Omental fat pad (tissue), 4 donors: ENCODE measurements around the gene SPARC. TPM values are rescaled to one million over a fixed set of nuclear protein-coding genes. Genes with fewer than 3 reads are reported as not detected.
"Not testable (repeated sequence)": the region's sequence is repeated elsewhere in the genome, so short reads cannot be mapped to it uniquely, and the experiment has no call there.

Experiments
- ATAC-seq: fragments of 150-250 bp; one replicate; pipeline ENCODE4 v1.9.1; 2016; ENCODE audit warnings: mild to moderate bottlenecking, moderate library complexity; ENCODE audit not compliant: low FRiP score
- DNase-seq: peaks from one replicate; pipeline ENCODE4 v3.0.0-alpha.2; 2019; ENCODE audit warnings: low spot score
- total RNA-seq, 4 donors: library from RNA; depleted of rRNA; stranded (reverse); fragments of >200 nt; gene quantifications; one replicate each; pipeline ENCODE4 v1.1.0, GENCODE V29; 2016
- TF ChIP-seq, protein P1 (sequence below), 3 donors: fragments of 450-650 bp; IDR thresholded peaks; one replicate each; pipeline ENCODE4 v1.5.1; 2016 to 2017; ENCODE audit warnings: antibody characterized with exemption in 3 of 3, mild to moderate bottlenecking in 3 of 3, moderate library complexity in 2 of 3

The SPARC gene
- total RNA-seq, 4 donors from 2014 or later = 579 to 1,303 (median 656) TPM

DNA sequence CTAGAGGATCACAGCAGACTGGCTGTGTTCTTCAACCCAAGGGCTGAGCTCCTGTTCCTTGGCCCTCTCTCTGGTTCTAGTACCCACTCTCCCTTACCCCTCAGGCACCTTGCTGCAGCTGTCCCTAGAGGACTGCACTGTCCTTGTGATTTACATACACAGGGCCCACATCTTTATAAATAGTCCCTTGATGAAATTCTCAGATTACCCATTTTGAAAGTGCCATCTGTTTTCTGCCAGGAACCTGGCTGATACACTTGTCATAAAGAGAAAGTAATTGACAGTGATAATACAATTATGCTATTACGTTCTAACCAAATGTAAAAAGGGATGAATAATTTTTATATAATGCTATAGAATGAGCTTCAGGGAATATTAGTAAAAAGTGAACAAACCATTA lies 16.5 kb upstream of the SPARC start:
- DNase-seq (no peak), ATAC-seq (no peak)
- TF ChIP-seq, protein P1, sequence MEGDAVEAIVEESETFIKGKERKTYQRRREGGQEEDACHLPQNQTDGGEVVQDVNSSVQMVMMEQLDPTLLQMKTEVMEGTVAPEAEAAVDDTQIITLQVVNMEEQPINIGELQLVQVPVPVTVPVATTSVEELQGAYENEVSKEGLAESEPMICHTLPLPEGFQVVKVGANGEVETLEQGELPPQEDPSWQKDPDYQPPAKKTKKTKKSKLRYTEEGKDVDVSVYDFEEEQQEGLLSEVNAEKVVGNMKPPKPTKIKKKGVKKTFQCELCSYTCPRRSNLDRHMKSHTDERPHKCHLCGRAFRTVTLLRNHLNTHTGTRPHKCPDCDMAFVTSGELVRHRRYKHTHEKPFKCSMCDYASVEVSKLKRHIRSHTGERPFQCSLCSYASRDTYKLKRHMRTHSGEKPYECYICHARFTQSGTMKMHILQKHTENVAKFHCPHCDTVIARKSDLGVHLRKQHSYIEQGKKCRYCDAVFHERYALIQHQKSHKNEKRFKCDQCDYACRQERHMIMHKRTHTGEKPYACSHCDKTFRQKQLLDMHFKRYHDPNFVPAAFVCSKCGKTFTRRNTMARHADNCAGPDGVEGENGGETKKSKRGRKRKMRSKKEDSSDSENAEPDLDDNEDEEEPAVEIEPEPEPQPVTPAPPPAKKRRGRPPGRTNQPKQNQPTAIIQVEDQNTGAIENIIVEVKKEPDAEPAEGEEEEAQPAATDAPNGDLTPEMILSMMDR (IDR thresholded peaks at IDR 0.05) = no peak

DNA sequence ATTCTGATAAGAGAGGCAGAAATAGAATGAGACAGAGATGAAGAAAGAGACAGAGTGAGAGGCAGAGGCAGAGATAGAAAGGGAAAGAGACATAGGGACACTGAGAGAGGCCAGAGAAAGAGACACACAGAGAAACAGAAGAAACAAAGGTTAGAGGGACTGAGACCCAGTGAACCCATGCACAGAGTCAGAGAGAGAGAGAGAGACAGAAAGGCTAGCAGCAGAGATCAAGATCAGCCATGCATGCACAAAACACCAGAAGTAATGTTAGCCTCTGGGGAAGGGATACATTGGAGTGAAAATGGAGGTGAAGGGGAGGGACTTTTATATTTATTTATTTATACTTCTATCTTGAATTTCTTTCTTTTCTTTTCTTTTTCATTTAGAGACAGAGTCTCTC lies 14.1 kb upstream of the SPARC start:
- TF ChIP-seq, protein P1 (IDR thresholded peaks at IDR 0.05) = no peak
- no peak for DNase-seq
- ATAC-seq = no peak

DNA sequence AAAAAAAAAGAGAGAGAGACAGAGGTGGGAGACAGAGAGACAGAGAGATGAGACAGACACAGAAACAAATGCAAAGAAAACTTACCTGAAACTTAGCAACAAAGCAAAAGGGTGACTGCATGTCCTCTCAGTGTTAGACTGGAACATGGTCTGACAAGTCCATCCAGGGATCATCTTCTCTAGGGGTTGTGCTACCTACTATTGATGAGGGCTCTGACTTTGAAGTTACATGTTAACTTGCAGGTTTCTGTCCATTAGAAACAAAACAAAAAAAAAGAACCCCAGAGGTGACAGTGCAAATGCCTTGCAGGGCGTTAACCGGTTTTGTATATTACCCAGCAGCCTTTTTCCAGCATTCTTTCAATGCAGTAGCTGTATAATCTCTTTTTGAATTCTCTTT lies 13.6 kb upstream of the SPARC start:
- TF ChIP-seq, protein P1 (IDR thresholded peaks at IDR 0.05) = no peak
- ATAC-seq = no peak
- no peak for DNase-seq

DNA sequence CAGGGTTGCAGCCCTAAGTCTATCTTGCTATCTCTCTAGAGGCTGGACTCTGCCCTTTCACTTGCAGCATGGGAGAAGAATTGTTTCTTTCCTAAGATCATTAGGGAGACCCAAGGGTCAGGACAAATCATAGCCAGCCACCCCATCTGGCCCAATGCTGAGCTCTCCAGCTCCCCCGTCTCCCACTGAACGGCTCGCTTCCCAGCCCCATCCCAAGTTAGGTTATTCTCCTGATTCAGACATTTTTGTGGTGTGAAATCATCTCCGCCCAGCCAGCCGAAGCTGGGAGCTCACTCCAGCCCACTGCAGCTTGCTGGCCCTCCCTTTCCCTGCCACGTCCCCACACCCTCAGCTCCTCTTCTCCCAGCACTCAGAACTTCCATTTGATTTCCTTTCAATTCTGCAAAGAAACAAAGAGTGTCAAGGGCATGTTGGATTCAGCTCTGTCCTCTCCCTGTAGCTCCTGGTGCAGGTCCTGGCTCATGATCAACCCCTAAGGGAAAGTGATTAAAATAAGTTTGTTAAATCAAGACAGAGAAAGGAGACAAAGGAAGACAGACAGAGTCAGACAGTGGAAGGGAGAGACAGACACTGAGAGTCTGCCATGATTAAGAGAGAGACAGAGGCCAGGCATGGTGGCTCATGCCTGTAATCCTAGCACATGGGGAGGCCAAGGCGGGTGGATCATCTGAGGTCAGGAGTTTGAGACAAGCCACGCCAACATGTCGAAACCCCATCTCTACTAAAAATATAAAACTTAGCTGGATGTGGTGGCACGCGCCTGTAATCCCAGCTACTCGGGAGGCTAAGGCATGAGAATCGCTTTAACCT lies 12.6 kb upstream of the SPARC start:
- peak; percentile 57 for DNase-seq
- TF ChIP-seq, protein P1 (IDR thresholded peaks at IDR 0.05) = no peak
- peak; percentile 96 for ATAC-seq

DNA sequence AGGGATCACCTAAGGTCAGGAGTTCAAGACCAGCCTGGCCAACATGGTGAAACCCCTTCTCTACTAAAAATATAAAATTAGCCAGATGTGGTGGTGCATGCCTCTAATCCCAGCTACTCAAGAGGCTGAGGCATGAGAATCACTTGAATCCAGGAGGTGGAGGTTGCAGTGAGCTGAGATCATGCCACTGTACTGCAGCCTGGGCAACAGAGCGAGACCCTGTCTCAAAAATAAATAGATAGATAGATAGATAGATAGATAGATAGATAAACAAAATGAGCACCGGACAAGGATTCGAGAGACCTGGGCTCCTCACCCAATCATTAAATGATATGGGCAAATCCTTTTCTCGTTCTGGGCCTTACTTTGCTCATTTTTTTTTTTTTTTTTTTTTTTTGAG lies 11.4 kb upstream of the SPARC start:
- not testable (repeated sequence) for DNase-seq, ATAC-seq

DNA sequence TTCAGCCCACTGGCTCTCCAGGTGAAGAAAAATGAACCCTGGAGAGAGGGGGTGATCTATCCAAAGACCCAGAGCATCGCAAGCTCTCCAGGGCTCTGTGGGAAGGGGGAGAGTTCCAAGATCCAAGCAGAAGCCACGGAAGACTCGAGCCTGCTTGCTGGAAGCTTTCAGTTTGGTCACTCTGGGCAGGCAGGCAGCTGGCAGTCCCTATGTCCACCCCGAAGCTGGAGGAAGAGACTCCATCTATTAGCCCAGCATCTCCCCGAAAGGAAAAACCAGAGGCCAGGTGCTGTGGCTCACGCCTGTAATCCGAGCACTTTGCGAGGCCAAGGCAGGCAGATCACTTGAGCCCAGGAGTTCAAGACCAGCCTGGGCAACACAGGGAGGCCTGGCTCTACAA lies 10.7 kb upstream of the SPARC start:
- ATAC-seq (no peak), DNase-seq (no peak)
- TF ChIP-seq, protein P1 (IDR thresholded peaks at IDR 0.05) = no peak

DNA sequence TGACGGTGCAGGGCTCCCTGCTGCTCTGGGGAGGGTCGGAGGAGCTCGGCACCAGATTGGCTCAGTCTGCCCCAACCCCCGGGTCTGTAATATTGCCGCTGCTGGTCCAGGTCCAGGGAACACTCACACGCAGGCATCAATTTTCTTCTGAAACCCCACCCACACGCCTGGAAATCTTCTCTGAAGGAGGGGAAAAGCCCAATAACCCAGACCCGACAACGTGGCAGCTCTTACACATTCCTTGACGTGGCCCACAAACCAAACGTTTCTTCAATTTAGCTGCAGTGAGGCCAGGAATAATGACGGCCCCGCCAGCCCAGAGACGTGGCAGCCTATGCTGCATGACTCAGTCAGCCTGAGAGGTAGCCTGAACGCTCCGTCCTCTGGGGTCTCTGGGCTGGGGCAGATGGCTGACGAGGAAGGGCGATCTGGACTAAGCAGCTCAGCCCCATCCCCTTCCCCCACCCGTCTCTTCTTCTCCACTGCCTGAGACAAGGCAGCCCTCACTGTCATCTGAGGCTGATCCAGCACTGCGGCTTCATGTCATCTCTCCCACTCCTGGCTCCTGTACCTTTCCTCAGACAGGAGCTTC lies 9.9 kb upstream of the SPARC start:
- DNase-seq (peak; percentile 45), ATAC-seq (peak; percentile 71)
- TF ChIP-seq, protein P1 (IDR thresholded peaks at IDR 0.05) = no peak
